Heart right ventricle (tissue), 16 donors: ENCODE results near the gene UBE2D4. TPM values are rescaled to one million over a fixed set of nuclear protein-coding genes. Genes with fewer than 3 reads are reported as not detected.

Experiments
- ATAC-seq, 8 donors: fragments of 200-7000 bp; cut with Tn5 transposase; one replicate each; pipeline ENCODE4 v1.9.1; 2020; ENCODE audit warnings: mild to moderate bottlenecking in 8 of 8, moderate library complexity in 8 of 8, moderate number of reproducible peaks in 1 of 8
- DNase-seq, 2 donors: peaks; one replicate each; pipeline ENCODE4 v3.0.0-alpha.2; 2020
- H3K27ac ChIP-seq, 10 donors: fragments of 200-600 bp; sonication (generic) in 2 of 10; one replicate each; pipeline versions ENCODE4 v1.5.0 to v1.8.0; 2020 to 2022; ENCODE audit warnings: mild to moderate bottlenecking in 3 of 10
- H3K27me3 ChIP-seq, 7 donors: fragments of 200-600 bp; one replicate each; pipeline ENCODE4 v1.8.0; 2021 to 2022; ENCODE audit warnings: mild to moderate bottlenecking in 2 of 7
- H3K36me3 ChIP-seq, 9 donors: fragments of 200-600 bp; sonication (generic) in 1 of 9; one replicate each; pipeline versions ENCODE4 v1.5.0 to v1.8.0; 2020 to 2022; ENCODE audit warnings: mild to moderate bottlenecking in 2 of 9
- H3K4me1 ChIP-seq, 9 donors: fragments of 200-600 bp; sonication (generic) in 1 of 9; one replicate each; pipeline versions ENCODE4 v1.5.0 to v1.8.0; 2020 to 2022; ENCODE audit warnings: mild to moderate bottlenecking in 4 of 9
- H3K4me3 ChIP-seq, 10 donors: fragments of 200-600 bp; sonication (generic) in 2 of 10; one replicate each; pipeline versions ENCODE4 v1.5.0 to v1.8.0; 2020 to 2022; ENCODE audit warnings: mild to moderate bottlenecking in 7 of 10, moderate library complexity in 2 of 10
- H3K9me3 ChIP-seq, 11 donors: fragments of 200-600 bp in 10 of 11; sonication (generic) in 2 of 11; one replicate each; pipeline versions ENCODE4 v1.5.0 to v1.8.0; 2013 to 2022; ENCODE audit warnings: mild to moderate bottlenecking in 2 of 11, control low read depth in 1 of 11, moderate library complexity in 1 of 11
- CTCF ChIP-seq, 9 donors: fragments of 200-600 bp; sonication (generic) in 2 of 9; IDR thresholded peaks; one replicate each; pipeline versions ENCODE4 v1.5.0 to v1.8.0; 2021 to 2022; ENCODE audit warnings: antibody characterized with exemption in 9 of 9, mild to moderate bottlenecking in 5 of 9, moderate library complexity in 1 of 9
- WGBS, 2 donors: extraction: QIAGEN DNeasy Blood & Tissue Kit; methylation state at CpG; one replicate each; pipeline ENCODE4 v1.1.7; 2013; ENCODE audit warnings: inconsistent platforms in 1 of 2; 5-methylcytosine and 5-hydroxymethylcytosine counted together
- intact Hi-C, 10 donors: fragments of 100-400 bp; cut with DNase I; formaldehyde crosslinking; loops; one replicate each; pipeline versions ENCODE4 v1.11.1 to v1.14.2; 2022
- polyA plus RNA-seq, 2 donors: library from polyadenylated mRNA; stranded (reverse); fragments of 200-250 nt; gene quantifications; one replicate each; pipeline ENCODE4 v1.2.3, GENCODE V29; 2013
- total RNA-seq, 10 donors: library from RNA; stranded (reverse); fragmentation: NEBNext Ultra II Directional in 3 of 10; extraction: Animal tissue kit (Norgen Biotek cat#: 25700) in 3 of 10; gene quantifications; one replicate each; pipeline versions ENCODE4 v1.2.1 to v1.2.4, GENCODE V29; 2021 to 2023
- donor health status: Arrhythmogenic right ventricular cardiomyopathy.
- donor health status: ischemic (EF 13 %, LVEDD 7.1; RV severe dilation, severe dysfunction).
- donor health status: healthy with polysubstance abuse.
- donor health status: DM: no; HTN: yes; CAD: no.
- donor health status: DM: no; HTN: no; CAD: no.
- donor health status: ischemic (EF 25% LVEDD 6.9; RV normal size, moderate dysfunction).
- donor health status: ischemic (EF 25% LVEDD 5.7; RV mildly dilated, moderate dysfunction).
- donor health status: healthy.
- donor health status: DM: yes; HTN: yes; CAD: no.
- donor health status: Ischemic cardiomyopathy.
- donor health status: ischemic (EF 35%, LVEDD 5.7; RV mildly dilated, moderate dysfunction).
- donor health status: nonischemic (EF 11% LVEDD 7.7; RV severe dilation, severe dysfunction).
- donor health status: DM: yes; HTN: yes; CAD: no.
- donor health status: PGD.
- donor health status: ischemic (EF 29% LVEDD 5.4; RV normal size, mild dysfunction).
- donor health status: nonischemic (EF 23%, LVEDD 6.1; RV moderate dilation, normal function).

Gene UBE2D4
- total and polyA plus RNA-seq, 12 donors: 26.2 to 56.1 (median 41.7) TPM

- DNase-seq: no peak
- 52 to 55% methylated on average over 5 of the region's 5 CpGs for WGBS, 2 donors
Measured at GRCh38 chr7:43878867-43879266, 47.4 kb upstream of the UBE2D4 start.

DNA sequence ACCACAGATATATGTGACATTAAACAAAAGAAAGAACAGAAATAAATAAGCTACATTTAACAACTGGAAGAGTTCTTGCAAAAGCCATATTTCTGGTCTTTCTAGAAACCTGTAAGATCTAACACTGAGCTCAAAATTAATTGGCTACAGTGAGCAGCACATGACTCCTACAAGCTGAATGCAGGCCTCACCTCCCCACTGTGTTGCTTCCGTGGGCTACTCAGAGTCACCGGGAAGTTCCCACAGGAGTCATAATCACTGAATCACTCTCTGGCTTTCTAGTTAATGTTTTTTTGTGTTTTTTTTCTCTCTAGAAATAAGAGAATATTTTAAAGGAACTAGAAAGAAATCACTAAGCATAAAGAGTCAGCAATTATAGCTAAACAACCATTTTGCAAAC, 46.8 kb upstream of the UBE2D4 start:
- no peaks in the 10 kb centered on the region for H3K9me3 ChIP-seq
- H3K4me1 ChIP-seq: peaks cover 5 to 32% (median 28%) of the 10 kb centered on the region in 9 donors
- no peak for DNase-seq
- peak overlapping the region in 3 of 10 donors; percentile 31 to 64 (median 50) for H3K27ac ChIP-seq
- WGBS, 2 donors: 50 to 72% methylated on average over 2 of the region's 2 CpGs
- H3K4me3 ChIP-seq: no peak overlapping the region
- no peak for ATAC-seq
- peaks cover 0 to 100% (median 32%) of the 10 kb centered on the region in 9 donors for H3K36me3 ChIP-seq
- intact Hi-C loops: no loop called here
- no peaks in the 10 kb centered on the region for H3K27me3 ChIP-seq
- TF ChIP-seq CTCF (IDR thresholded peaks at IDR 0.05): no peak

More at GRCh38 chr7:43878867-43879266, 47.4 kb upstream of the UBE2D4 start:
- Histone ChIP-seq H3K27me3 (no peaks in the 10 kb centered on the region), H3K36me3 (peaks cover 0 to 95% (median 26%) of the 10 kb centered on the region in 9 donors), H3K4me3 (no peak overlapping the region), H3K27ac (peak overlapping the region in 8 of 10 donors; percentile 11 to 65 (median 48)), H3K4me1 (peaks cover 5 to 32% (median 28%) of the 10 kb centered on the region in 9 donors), H3K9me3 (no peaks in the 10 kb centered on the region)
- TF ChIP-seq CTCF (IDR thresholded peaks at IDR 0.05): no peak
- peak in 6 of 8 donors; percentile 11 to 33 (median 32) for ATAC-seq
- intact Hi-C loops: no loop called here

GRCh38 chr7:43880596-43880995, 45.6 kb upstream of the UBE2D4 start:
- Histone ChIP-seq H3K27ac (peak overlapping the region in 3 of 10 donors; percentile 5 to 18 (median 17)), H3K9me3 (no peaks in the 10 kb centered on the region), H3K4me3 (no peak overlapping the region), H3K36me3 (peaks cover 0 to 100% (median 37%) of the 10 kb centered on the region in 9 donors), H3K27me3 (no peaks in the 10 kb centered on the region), H3K4me1 (peaks cover 5 to 32% (median 28%) of the 10 kb centered on the region in 9 donors)
- ATAC-seq (no peak), DNase-seq (no peak)
- intact Hi-C loops: no loop called here
- 67 to 69% methylated on average over 5 of the region's 5 CpGs for WGBS, 2 donors
- TF ChIP-seq CTCF (IDR thresholded peaks at IDR 0.05): no peak

GRCh38 chr7:43884209-43884608, 42.0 kb upstream of the UBE2D4 start:
- ATAC-seq: peak in 2 of 8 donors; percentile 41 to 43
- Histone ChIP-seq H3K4me1 (peaks cover 0 to 22% (median 14%) of the 10 kb centered on the region in 9 donors), H3K9me3 (no peaks in the 10 kb centered on the region), H3K4me3 (no peak overlapping the region), H3K27me3 (no peaks in the 10 kb centered on the region), H3K27ac (no peak overlapping the region), H3K36me3 (peaks cover 0 to 82% (median 17%) of the 10 kb centered on the region in 9 donors)
- no peak for DNase-seq
- WGBS, 2 donors: 81 to 82% methylated on average over 4 of the region's 4 CpGs
- intact Hi-C loops: no loop called here
- no peak for TF ChIP-seq CTCF (IDR thresholded peaks at IDR 0.05)
